ENCODE results near the gene CELSR1. TPM values are rescaled to one million over a fixed set of nuclear protein-coding genes. Genes with fewer than 3 reads are reported as not detected.

Gene CELSR1
- total RNA-seq, 3 donors from 2014 or later (not counting 1 experiment from before 2014, with no cell fraction given), result 0.89 to 3.9 (median 1.9) TPM

GRCh38 chr22:46586123-46586519 is 48.7 kb upstream of the CELSR1 start:
- 88% methylated on average over 12 of the region's 12 CpGs for WGBS (ENCODE audit: insufficient coverage)
- H3K4me1 Mint-ChIP-seq, result peaks cover 18 to 50% of the 10 kb centered on the region in 2 donors

GRCh38 chr22:46585340-46586122 is 48.1 kb upstream of the CELSR1 start:
- Mint-ChIP-seq H3K4me3 (no peak overlapping the region), H3K4me1 (peaks cover 18 to 51% of the 10 kb centered on the region in 2 donors), H3K36me3 (no peaks in the 10 kb centered on the region), H3K27ac (no peak overlapping the region), H3K27me3 (ENCODE audit: low read depth in 2 of 2) (no peaks in the 10 kb centered on the region), H3K9me3 (no peaks in the 10 kb centered on the region)
- DNase-seq, result no peak
- intact Hi-C loops (cut with micrococcal nuclease), result no loop called here
- Histone ChIP-seq H3K27me3 (ENCODE audit: control insufficient read depth, insufficient read depth, low read length) (no peaks in the 10 kb centered on the region), H3K36me3 (ENCODE audit: control insufficient read depth, insufficient read depth, low read length) (no peaks in the 10 kb centered on the region), H3K27ac (ENCODE audit: low read length) (no peak overlapping the region), H3K9me3 (ENCODE audit: control insufficient read depth, insufficient read depth, low read length) (no peaks in the 10 kb centered on the region), H3K4me3 (ENCODE audit: low read length) (no peak overlapping the region), H3K4me1 (ENCODE audit: control insufficient read depth, insufficient read depth, low read length) (peaks cover 68% of the 10 kb centered on the region)
- no peak for TF ChIP-seq CTCF (IDR thresholded peaks at IDR 0.05)
- ATAC-seq, result no peak
- 97% methylated on average over 19 of the region's 19 CpGs for WGBS (ENCODE audit: insufficient coverage)

More at GRCh38 chr22:46586123-46586519, 48.7 kb upstream of the CELSR1 start:
- Histone ChIP-seq H3K27ac (ENCODE audit: low read length) (no peak overlapping the region), H3K4me3 (ENCODE audit: low read length) (no peak overlapping the region), H3K36me3 (ENCODE audit: control insufficient read depth, insufficient read depth, low read length) (no peaks in the 10 kb centered on the region), H3K4me1 (ENCODE audit: control insufficient read depth, insufficient read depth, low read length) (peaks cover 74% of the 10 kb centered on the region), H3K27me3 (ENCODE audit: control insufficient read depth, insufficient read depth, low read length) (no peaks in the 10 kb centered on the region), H3K9me3 (ENCODE audit: control insufficient read depth, insufficient read depth, low read length) (no peaks in the 10 kb centered on the region)
- no peak for DNase-seq
- no peak overlapping the region for H3K4me3 Mint-ChIP-seq
- no peaks in the 10 kb centered on the region for H3K27me3 Mint-ChIP-seq (ENCODE audit: low read depth in 2 of 2)
- H3K9me3 Mint-ChIP-seq, result no peaks in the 10 kb centered on the region
- H3K36me3 Mint-ChIP-seq, result no peaks in the 10 kb centered on the region
- H3K27ac Mint-ChIP-seq, result no peak overlapping the region
- ATAC-seq, result no peak
- intact Hi-C loops (cut with micrococcal nuclease), result no loop called here
- TF ChIP-seq CTCF (IDR thresholded peaks at IDR 0.05), result no peak

GRCh38 chr22:46584081-46584921 is 46.9 kb upstream of the CELSR1 start:
- H3K27ac Mint-ChIP-seq, result no peak overlapping the region
- peaks cover 68% of the 10 kb centered on the region for H3K4me1 ChIP-seq (ENCODE audit: control insufficient read depth, insufficient read depth, low read length)

More at GRCh38 chr22:46584081-46584921, 46.9 kb upstream of the CELSR1 start:
- H3K36me3 ChIP-seq (ENCODE audit: control insufficient read depth, insufficient read depth, low read length), result no peaks in the 10 kb centered on the region
- intact Hi-C loops (cut with micrococcal nuclease), result no loop called here
- ATAC-seq (no peak), DNase-seq (no peak)
- no peak for TF ChIP-seq CTCF (IDR thresholded peaks at IDR 0.05)
- WGBS (ENCODE audit: insufficient coverage), result 94% methylated on average over 43 of the region's 43 CpGs
- Mint-ChIP-seq H3K9me3 (no peaks in the 10 kb centered on the region), H3K36me3 (no peaks in the 10 kb centered on the region), H3K4me1 (peaks cover 23 to 53% of the 10 kb centered on the region in 2 donors), H3K27me3 (ENCODE audit: low read depth in 2 of 2) (no peaks in the 10 kb centered on the region), H3K4me3 (no peak overlapping the region)
- H3K9me3 ChIP-seq (ENCODE audit: control insufficient read depth, insufficient read depth, low read length), result no peaks in the 10 kb centered on the region
- H3K27me3 ChIP-seq (ENCODE audit: control insufficient read depth, insufficient read depth, low read length), result no peaks in the 10 kb centered on the region
- no peak overlapping the region for H3K4me3 ChIP-seq (ENCODE audit: low read length)
- H3K27ac ChIP-seq (ENCODE audit: low read length), result no peak overlapping the region

Measured in natural killer cell (primary cell).